WTC11 (cell line): ENCODE results near the gene CYB561D2. TPM values are rescaled to one million over a fixed set of nuclear protein-coding genes. Genes with fewer than 3 reads are reported as not detected.

Source experiments
- ATAC-seq: fragments of 200-7000 bp; cut with Tn5 transposase; 2 replicates; pipeline ENCODE4 v1.10.0; 2021; ENCODE audit warnings: mild to moderate bottlenecking, moderate library complexity
- CTCF ChIA-PET: fragments of 300-600 bp; sonication (Branson Sonifier 250); formaldehyde crosslinking; loops from one replicate; lab custom pipeline; 2021; ENCODE audit warnings: antibody characterized with exemption; lab: Charles Lee
- POLR2A ChIA-PET: fragments of 350-600 bp; sonication (Branson Sonifier 250); formaldehyde crosslinking; loops from one replicate; lab custom pipeline; 2021; ENCODE audit warnings: antibody characterized with exemption; lab: Charles Lee
- DNase-seq: peaks from one replicate; pipeline ENCODE4 v3.0.0; 2021; ENCODE audit warnings: low spot score
- H3K27ac Mint-ChIP-seq: 2 replicates; pipeline ENCODE4 v1.8.0; 2021; ENCODE audit warnings: mixed read lengths
- H3K27me3 Mint-ChIP-seq: 2 replicates; pipeline ENCODE4 v1.8.0; 2021; ENCODE audit warnings: low read depth, mild to moderate bottlenecking, moderate library complexity, mixed read lengths
- H3K36me3 Mint-ChIP-seq: 2 replicates; pipeline ENCODE4 v1.8.0; 2021; ENCODE audit warnings: mixed read lengths
- H3K4me1 Mint-ChIP-seq: 2 replicates; pipeline ENCODE4 v1.8.0; 2022; ENCODE audit warnings: mixed read lengths
- H3K4me3 Mint-ChIP-seq: 2 replicates; pipeline ENCODE4 v1.8.0; 2021; ENCODE audit warnings: mild to moderate bottlenecking, moderate library complexity, mixed read lengths
- H3K9me3 Mint-ChIP-seq: 2 replicates; pipeline ENCODE4 v1.8.0; 2021; ENCODE audit warnings: mixed read lengths
- ATF1 ChIP-seq: sonication (generic); formaldehyde crosslinking; IDR thresholded peaks from 2 replicates; pipeline ENCODE4 v1.8.1; 2023; ENCODE audit warnings: mild to moderate bottlenecking, moderate library complexity, missing genetic modification reagents
- CREM ChIP-seq: sonication (generic); formaldehyde crosslinking; IDR thresholded peaks from 2 replicates; pipeline ENCODE4 v1.8.1; 2022; ENCODE audit warnings: mild to moderate bottlenecking, missing genetic modification reagents, moderate library complexity
- GABPB1 ChIP-seq: sonication (generic); formaldehyde crosslinking; IDR thresholded peaks from 2 replicates; pipeline ENCODE4 v1.8.1; 2023; ENCODE audit warnings: mild to moderate bottlenecking, missing genetic modification reagents
- SMAD3 ChIP-seq: sonication (generic); formaldehyde crosslinking; IDR thresholded peaks from 2 replicates; pipeline ENCODE4 v1.8.0; 2022; ENCODE audit warnings: missing genetic modification reagents, mild to moderate bottlenecking, borderline replicate concordance
- ZNF396 ChIP-seq: fragments of 250-450 bp; sonication (Bioruptor Pico); IDR thresholded peaks from 2 replicates; pipeline ENCODE4 v1.8.0; 2021; ENCODE audit warnings: mild to moderate bottlenecking, moderate library complexity, borderline replicate concordance
- total RNA-seq: library from RNA; stranded (reverse); gene quantifications from 3 replicates; pipeline ENCODE4 v1.2.3, GENCODE V29; 2021
- TF ChIP-seq, protein P1 (sequence below): sonication (generic); formaldehyde crosslinking; IDR thresholded peaks from 2 replicates; pipeline ENCODE4 v1.8.1; 2023; ENCODE audit warnings: mild to moderate bottlenecking, missing genetic modification reagents, moderate library complexity
- TF ChIP-seq, protein P2 (sequence below): sonication (generic); formaldehyde crosslinking; IDR thresholded peaks from 2 replicates; pipeline ENCODE4 v1.8.1; 2022; ENCODE audit warnings: mild to moderate bottlenecking, moderate library complexity, missing genetic modification reagents
- TF ChIP-seq, protein P3 (sequence below): sonication (generic); formaldehyde crosslinking; conservative IDR thresholded peaks from 2 replicates; pipeline ENCODE4 v1.8.1; 2023; ENCODE audit warnings: mild to moderate bottlenecking, low read depth, missing genetic modification reagents, moderate library complexity
- TF ChIP-seq, protein P4 (sequence below): sonication (generic); formaldehyde crosslinking; IDR thresholded peaks from 2 replicates; pipeline ENCODE4 v1.8.0; 2023; ENCODE audit warnings: missing genetic modification reagents
- TF ChIP-seq, protein P5 (sequence below): sonication (generic); formaldehyde crosslinking; IDR thresholded peaks from 2 replicates; pipeline ENCODE4 v1.8.0; 2022; ENCODE audit warnings: missing genetic modification reagents
- TF ChIP-seq, protein P6 (sequence below): sonication (generic); formaldehyde crosslinking; IDR thresholded peaks from 2 replicates; pipeline ENCODE4 v1.8.1; 2022; ENCODE audit warnings: missing genetic modification reagents, borderline replicate concordance
- TF ChIP-seq, protein P7 (sequence below): fragments of 250-450 bp; sonication (Bioruptor Pico); IDR thresholded peaks from 2 replicates; pipeline ENCODE4 v1.9.0; 2021; ENCODE audit warnings: mild to moderate bottlenecking, borderline replicate concordance

CYB561D2 gene
- total RNA-seq, 1 experiment from 2014 or later = 9.8 TPM

DNA sequence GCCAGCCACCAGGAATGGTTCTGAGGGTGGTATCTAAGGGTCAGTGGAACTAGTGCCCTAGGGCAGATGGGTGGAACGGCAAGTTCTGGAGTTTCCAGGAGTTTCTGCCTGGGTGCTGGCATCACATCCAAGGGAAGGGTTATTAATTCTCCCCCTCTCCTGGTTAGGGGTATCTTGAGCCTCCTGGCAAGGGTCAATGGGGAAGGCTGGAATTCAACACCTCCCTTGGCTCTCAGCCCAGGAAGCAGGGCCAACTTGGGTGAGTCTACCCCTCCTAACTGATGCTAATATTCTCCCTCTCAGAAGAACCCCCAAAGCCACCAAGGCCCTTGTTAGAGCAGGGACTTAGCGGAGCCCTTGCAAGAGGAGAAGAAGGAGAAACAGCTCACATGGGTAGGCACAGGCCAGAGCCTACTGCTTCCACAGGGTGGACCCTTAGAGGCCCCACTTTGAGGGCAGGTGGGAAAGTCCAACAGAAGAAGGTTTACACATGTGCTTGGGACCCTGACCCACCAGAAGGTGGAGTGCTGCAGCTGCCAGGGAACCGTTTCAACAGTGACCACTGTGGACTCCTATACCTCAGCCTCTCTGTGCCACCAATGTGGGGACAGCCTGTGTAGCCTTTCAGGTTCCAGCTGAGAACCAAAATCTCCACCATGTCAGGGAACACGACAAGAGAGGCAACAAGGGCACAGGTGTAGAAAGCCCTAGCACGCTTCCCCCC, 5.3 kb downstream of the CYB561D2 start:
- TF ChIP-seq, protein P1, sequence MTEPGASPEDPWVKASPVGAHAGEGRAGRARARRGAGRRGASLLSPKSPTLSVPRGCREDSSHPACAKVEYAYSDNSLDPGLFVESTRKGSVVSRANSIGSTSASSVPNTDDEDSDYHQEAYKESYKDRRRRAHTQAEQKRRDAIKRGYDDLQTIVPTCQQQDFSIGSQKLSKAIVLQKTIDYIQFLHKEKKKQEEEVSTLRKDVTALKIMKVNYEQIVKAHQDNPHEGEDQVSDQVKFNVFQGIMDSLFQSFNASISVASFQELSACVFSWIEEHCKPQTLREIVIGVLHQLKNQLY = no peak
- TF ChIP-seq, protein P2, sequence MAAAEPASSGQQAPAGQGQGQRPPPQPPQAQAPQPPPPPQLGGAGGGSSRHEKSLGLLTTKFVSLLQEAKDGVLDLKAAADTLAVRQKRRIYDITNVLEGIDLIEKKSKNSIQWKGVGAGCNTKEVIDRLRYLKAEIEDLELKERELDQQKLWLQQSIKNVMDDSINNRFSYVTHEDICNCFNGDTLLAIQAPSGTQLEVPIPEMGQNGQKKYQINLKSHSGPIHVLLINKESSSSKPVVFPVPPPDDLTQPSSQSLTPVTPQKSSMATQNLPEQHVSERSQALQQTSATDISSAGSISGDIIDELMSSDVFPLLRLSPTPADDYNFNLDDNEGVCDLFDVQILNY = no peak
- TF ChIP-seq CREM (CRISPR knock-in tag) (no peak), SMAD3 (CRISPR knock-in tag) (no peak), ZNF396 (CRISPR knock-in tag) (no peak), GABPB1 (no peak), ATF1 (CRISPR knock-in tag) (no peak)
- TF ChIP-seq, protein P3, sequence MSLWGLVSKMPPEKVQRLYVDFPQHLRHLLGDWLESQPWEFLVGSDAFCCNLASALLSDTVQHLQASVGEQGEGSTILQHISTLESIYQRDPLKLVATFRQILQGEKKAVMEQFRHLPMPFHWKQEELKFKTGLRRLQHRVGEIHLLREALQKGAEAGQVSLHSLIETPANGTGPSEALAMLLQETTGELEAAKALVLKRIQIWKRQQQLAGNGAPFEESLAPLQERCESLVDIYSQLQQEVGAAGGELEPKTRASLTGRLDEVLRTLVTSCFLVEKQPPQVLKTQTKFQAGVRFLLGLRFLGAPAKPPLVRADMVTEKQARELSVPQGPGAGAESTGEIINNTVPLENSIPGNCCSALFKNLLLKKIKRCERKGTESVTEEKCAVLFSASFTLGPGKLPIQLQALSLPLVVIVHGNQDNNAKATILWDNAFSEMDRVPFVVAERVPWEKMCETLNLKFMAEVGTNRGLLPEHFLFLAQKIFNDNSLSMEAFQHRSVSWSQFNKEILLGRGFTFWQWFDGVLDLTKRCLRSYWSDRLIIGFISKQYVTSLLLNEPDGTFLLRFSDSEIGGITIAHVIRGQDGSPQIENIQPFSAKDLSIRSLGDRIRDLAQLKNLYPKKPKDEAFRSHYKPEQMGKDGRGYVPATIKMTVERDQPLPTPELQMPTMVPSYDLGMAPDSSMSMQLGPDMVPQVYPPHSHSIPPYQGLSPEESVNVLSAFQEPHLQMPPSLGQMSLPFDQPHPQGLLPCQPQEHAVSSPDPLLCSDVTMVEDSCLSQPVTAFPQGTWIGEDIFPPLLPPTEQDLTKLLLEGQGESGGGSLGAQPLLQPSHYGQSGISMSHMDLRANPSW = no peak
- TF ChIP-seq, protein P4, sequence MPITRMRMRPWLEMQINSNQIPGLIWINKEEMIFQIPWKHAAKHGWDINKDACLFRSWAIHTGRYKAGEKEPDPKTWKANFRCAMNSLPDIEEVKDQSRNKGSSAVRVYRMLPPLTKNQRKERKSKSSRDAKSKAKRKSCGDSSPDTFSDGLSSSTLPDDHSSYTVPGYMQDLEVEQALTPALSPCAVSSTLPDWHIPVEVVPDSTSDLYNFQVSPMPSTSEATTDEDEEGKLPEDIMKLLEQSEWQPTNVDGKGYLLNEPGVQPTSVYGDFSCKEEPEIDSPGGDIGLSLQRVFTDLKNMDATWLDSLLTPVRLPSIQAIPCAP = no peak
- TF ChIP-seq, protein P5, sequence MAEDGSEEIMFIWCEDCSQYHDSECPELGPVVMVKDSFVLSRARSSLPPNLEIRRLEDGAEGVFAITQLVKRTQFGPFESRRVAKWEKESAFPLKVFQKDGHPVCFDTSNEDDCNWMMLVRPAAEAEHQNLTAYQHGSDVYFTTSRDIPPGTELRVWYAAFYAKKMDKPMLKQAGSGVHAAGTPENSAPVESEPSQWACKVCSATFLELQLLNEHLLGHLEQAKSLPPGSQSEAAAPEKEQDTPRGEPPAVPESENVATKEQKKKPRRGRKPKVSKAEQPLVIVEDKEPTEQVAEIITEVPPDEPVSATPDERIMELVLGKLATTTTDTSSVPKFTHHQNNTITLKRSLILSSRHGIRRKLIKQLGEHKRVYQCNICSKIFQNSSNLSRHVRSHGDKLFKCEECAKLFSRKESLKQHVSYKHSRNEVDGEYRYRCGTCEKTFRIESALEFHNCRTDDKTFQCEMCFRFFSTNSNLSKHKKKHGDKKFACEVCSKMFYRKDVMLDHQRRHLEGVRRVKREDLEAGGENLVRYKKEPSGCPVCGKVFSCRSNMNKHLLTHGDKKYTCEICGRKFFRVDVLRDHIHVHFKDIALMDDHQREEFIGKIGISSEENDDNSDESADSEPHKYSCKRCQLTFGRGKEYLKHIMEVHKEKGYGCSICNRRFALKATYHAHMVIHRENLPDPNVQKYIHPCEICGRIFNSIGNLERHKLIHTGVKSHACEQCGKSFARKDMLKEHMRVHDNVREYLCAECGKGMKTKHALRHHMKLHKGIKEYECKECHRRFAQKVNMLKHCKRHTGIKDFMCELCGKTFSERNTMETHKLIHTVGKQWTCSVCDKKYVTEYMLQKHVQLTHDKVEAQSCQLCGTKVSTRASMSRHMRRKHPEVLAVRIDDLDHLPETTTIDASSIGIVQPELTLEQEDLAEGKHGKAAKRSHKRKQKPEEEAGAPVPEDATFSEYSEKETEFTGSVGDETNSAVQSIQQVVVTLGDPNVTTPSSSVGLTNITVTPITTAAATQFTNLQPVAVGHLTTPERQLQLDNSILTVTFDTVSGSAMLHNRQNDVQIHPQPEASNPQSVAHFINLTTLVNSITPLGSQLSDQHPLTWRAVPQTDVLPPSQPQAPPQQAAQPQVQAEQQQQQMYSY (CRISPR knock-in tag) = no peak
- TF ChIP-seq, protein P6, sequence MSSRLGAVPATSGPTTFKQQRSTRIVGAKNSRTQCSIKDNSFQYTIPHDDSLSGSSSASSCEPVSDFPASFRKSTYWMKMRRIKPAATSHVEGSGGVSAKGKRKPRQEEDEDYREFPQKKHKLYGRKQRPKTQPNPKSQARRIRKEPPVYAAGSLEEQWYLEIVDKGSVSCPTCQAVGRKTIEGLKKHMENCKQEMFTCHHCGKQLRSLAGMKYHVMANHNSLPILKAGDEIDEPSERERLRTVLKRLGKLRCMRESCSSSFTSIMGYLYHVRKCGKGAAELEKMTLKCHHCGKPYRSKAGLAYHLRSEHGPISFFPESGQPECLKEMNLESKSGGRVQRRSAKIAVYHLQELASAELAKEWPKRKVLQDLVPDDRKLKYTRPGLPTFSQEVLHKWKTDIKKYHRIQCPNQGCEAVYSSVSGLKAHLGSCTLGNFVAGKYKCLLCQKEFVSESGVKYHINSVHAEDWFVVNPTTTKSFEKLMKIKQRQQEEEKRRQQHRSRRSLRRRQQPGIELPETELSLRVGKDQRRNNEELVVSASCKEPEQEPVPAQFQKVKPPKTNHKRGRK (CRISPR knock-in tag) = no peak
- TF ChIP-seq, protein P7, sequence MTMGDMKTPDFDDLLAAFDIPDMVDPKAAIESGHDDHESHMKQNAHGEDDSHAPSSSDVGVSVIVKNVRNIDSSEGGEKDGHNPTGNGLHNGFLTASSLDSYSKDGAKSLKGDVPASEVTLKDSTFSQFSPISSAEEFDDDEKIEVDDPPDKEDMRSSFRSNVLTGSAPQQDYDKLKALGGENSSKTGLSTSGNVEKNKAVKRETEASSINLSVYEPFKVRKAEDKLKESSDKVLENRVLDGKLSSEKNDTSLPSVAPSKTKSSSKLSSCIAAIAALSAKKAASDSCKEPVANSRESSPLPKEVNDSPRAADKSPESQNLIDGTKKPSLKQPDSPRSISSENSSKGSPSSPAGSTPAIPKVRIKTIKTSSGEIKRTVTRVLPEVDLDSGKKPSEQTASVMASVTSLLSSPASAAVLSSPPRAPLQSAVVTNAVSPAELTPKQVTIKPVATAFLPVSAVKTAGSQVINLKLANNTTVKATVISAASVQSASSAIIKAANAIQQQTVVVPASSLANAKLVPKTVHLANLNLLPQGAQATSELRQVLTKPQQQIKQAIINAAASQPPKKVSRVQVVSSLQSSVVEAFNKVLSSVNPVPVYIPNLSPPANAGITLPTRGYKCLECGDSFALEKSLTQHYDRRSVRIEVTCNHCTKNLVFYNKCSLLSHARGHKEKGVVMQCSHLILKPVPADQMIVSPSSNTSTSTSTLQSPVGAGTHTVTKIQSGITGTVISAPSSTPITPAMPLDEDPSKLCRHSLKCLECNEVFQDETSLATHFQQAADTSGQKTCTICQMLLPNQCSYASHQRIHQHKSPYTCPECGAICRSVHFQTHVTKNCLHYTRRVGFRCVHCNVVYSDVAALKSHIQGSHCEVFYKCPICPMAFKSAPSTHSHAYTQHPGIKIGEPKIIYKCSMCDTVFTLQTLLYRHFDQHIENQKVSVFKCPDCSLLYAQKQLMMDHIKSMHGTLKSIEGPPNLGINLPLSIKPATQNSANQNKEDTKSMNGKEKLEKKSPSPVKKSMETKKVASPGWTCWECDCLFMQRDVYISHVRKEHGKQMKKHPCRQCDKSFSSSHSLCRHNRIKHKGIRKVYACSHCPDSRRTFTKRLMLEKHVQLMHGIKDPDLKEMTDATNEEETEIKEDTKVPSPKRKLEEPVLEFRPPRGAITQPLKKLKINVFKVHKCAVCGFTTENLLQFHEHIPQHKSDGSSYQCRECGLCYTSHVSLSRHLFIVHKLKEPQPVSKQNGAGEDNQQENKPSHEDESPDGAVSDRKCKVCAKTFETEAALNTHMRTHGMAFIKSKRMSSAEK (CRISPR knock-in tag) = no peak
- ATAC-seq (no peak), DNase-seq (no peak)
- H3K4me1 Mint-ChIP-seq = peaks cover 29% of the 10 kb centered on the region
- no peaks in the 10 kb centered on the region for H3K9me3 Mint-ChIP-seq
- no peak overlapping the region for H3K4me3 Mint-ChIP-seq
- POLR2A ChIA-PET = no interaction called here
- peaks cover 14% of the 10 kb centered on the region for H3K36me3 Mint-ChIP-seq
- no peak overlapping the region for H3K27ac Mint-ChIP-seq
- CTCF ChIA-PET = interaction anchor here (0.9 to 2.4 kb wide), 5 partner anchors 9 to 256 kb away, joined by 4 to 6 read pairs (median 4); partner anchors contain the start of genes CISH and ZMYND10
- H3K27me3 Mint-ChIP-seq = peaks cover 2% of the 10 kb centered on the region; the same call in 1 of the 2 replicates
